Fibroblast of lung (primary cell): ENCODE results near the gene AKR1E2. TPM values are rescaled to one million over a fixed set of nuclear protein-coding genes. Genes with fewer than 3 reads are reported as not detected.

Source experiments
- DNase-seq, 2 donors: peaks; one replicate each; pipeline versions ENCODE4 v3.0.0 to v3.0.0-alpha.2; 2010; ENCODE audit warnings: low read depth in 2 of 2
- H2AFZ ChIP-seq: 2 replicates; pipeline ENCODE4 v1.5.1; 2012; ENCODE audit warnings: low read length, control low read depth, inconsistent platforms
- H3K27ac ChIP-seq: 2 replicates; pipeline ENCODE4 v1.5.1; 2011; ENCODE audit warnings: low read length, control low read depth; ENCODE audit not compliant: insufficient read depth
- H3K27me3 ChIP-seq: 2 replicates; pipeline ENCODE4 v1.5.1; 2011; ENCODE audit warnings: mild to moderate bottlenecking, low read length; ENCODE audit not compliant: control insufficient read depth, insufficient read depth
- H3K36me3 ChIP-seq: 2 replicates; pipeline ENCODE4 v1.5.1; 2011; ENCODE audit warnings: low read length; ENCODE audit not compliant: control insufficient read depth, insufficient read depth
- H3K4me1 ChIP-seq: 2 replicates; pipeline ENCODE4 v1.5.1; 2011; ENCODE audit warnings: low read length; ENCODE audit not compliant: control insufficient read depth, insufficient read depth; ENCODE audit errors: extremely low read depth
- H3K4me2 ChIP-seq: 2 replicates; pipeline ENCODE4 v1.5.1; 2011; ENCODE audit warnings: low read length, control low read depth; ENCODE audit not compliant: insufficient read depth; ENCODE audit errors: extremely low read depth
- H3K4me3 ChIP-seq, 4 experiments: fragments of 200-600 bp in 1 of 4; sonication (generic) in 1 of 4; replicated peaks in 1 of 4; 2 replicates each; pipeline ENCODE4 v1.5.1; 2011 to 2016; ENCODE audit warnings: low read length in 4 of 4, low read depth in 3 of 4, mild to moderate bottlenecking in 3 of 4, control low read depth in 2 of 4, inconsistent platforms in 1 of 4, mixed read lengths in 1 of 4; ENCODE audit not compliant: insufficient read depth in 1 of 4; ENCODE audit errors: control extremely low read depth in 1 of 4
- H3K79me2 ChIP-seq: 2 replicates; pipeline ENCODE4 v1.5.1; 2012; ENCODE audit warnings: mild to moderate bottlenecking, low read length, inconsistent platforms; ENCODE audit not compliant: control insufficient read depth, insufficient read depth
- H3K9ac ChIP-seq: 2 replicates; pipeline ENCODE4 v1.5.1; 2011; ENCODE audit warnings: mild to moderate bottlenecking, low read length, control low read depth; ENCODE audit not compliant: insufficient read depth
- H3K9me3 ChIP-seq: 2 replicates; pipeline ENCODE4 v1.5.1; 2012; ENCODE audit warnings: low read depth, low read length; ENCODE audit not compliant: control insufficient read depth, insufficient read depth
- H4K20me1 ChIP-seq: 2 replicates; pipeline ENCODE4 v1.5.1; 2011; ENCODE audit warnings: low read length; ENCODE audit not compliant: control insufficient read depth, insufficient read depth; ENCODE audit errors: extremely low read depth
- CTCF ChIP-seq, 2 donors: IDR thresholded peaks in 1 of 2; conservative IDR thresholded peaks in 1 of 2; 1 replicate in 1 of 2; 2 replicates in 1 of 2; pipeline ENCODE4 v1.5.1; 2011 to 2012; ENCODE audit warnings: low read length in 2 of 2, control low read depth in 1 of 2, inconsistent platforms in 1 of 2, low read depth in 1 of 2, mild to moderate bottlenecking in 1 of 2
- EZH2 ChIP-seq: IDR thresholded peaks from 2 replicates; pipeline ENCODE4 v1.5.1; 2012; ENCODE audit warnings: low read length, control low read depth, mild to moderate bottlenecking; ENCODE audit errors: missing control alignments
- polyA plus RNA-seq, 2 donors: library from polyadenylated mRNA; depleted of rRNA in 1 of 2; stranded (reverse) in 1 of 2; unstranded in 1 of 2; fragments of >200 nt; gene quantifications; 2 replicates each; pipeline ENCODE4 v1.2.1, GENCODE V29; 2011 to 2012; ENCODE audit warnings: missing spikeins in 1 of 2
- total RNA-seq: library from RNA; depleted of rRNA; stranded (reverse); fragments of >200 nt; gene quantifications from 2 replicates; pipeline ENCODE4 v1.2.1, GENCODE V29; 2014

AKR1E2 gene
- total and polyA plus RNA-seq, 2 donors (not counting 1 experiment from before 2014, with no cell fraction given): 2.2 to 11.7 TPM

- TF ChIP-seq EZH2 (no peak), CTCF (conservative IDR thresholded peaks at IDR 0.05 in 1 of 2, IDR thresholded peaks at IDR 0.05 in 1 of 2; ENCODE audit: low read depth in 1 of 2, low read length in 2 of 2) (no peak)
- H3K27me3 ChIP-seq: no peaks in the 10 kb centered on the region
- H3K9ac ChIP-seq: no peak overlapping the region
- H3K79me2 ChIP-seq: no peaks in the 10 kb centered on the region
- H3K4me2 ChIP-seq: no peak overlapping the region
- H3K9me3 ChIP-seq: no peaks in the 10 kb centered on the region
- no peak overlapping the region for H3K27ac ChIP-seq
- DNase-seq: no peak
- H3K4me1 ChIP-seq: no peaks in the 10 kb centered on the region
- no peaks in the 10 kb centered on the region for H4K20me1 ChIP-seq
- H3K4me3 ChIP-seq: no peak overlapping the region
- H3K36me3 ChIP-seq: no peaks in the 10 kb centered on the region
- H2AFZ ChIP-seq: no peak overlapping the region
These were observed 62.2 kb downstream of the AKR1E2 start for GRCh38 chr10:4888236-4888635.

- TF ChIP-seq CTCF (conservative IDR thresholded peaks at IDR 0.05 in 1 of 2, IDR thresholded peaks at IDR 0.05 in 1 of 2; ENCODE audit: low read depth in 1 of 2, low read length in 2 of 2): no peak
- no peak for TF ChIP-seq EZH2
- H3K79me2 ChIP-seq: no peaks in the 10 kb centered on the region
- no peak for DNase-seq
- no peaks in the 10 kb centered on the region for H4K20me1 ChIP-seq
- no peaks in the 10 kb centered on the region for H3K36me3 ChIP-seq
- no peaks in the 10 kb centered on the region for H3K9me3 ChIP-seq
- no peak overlapping the region for H2AFZ ChIP-seq
- H3K27me3 ChIP-seq: no peaks in the 10 kb centered on the region
- H3K27ac ChIP-seq: no peak overlapping the region
- no peak overlapping the region for H3K9ac ChIP-seq
- no peaks in the 10 kb centered on the region for H3K4me1 ChIP-seq
- H3K4me3 ChIP-seq: no peak overlapping the region
- H3K4me2 ChIP-seq: no peak overlapping the region
These were observed 64.0 kb downstream of the AKR1E2 start for GRCh38 chr10:4889959-4890358.

GRCh38 chr10:4892681-4893080 lies 66.7 kb downstream of the AKR1E2 start:
- Histone ChIP-seq H3K4me1 (no peaks in the 10 kb centered on the region), H2AFZ (no peak overlapping the region), H3K9me3 (no peaks in the 10 kb centered on the region), H3K79me2 (no peaks in the 10 kb centered on the region), H3K27ac (no peak overlapping the region), H3K27me3 (no peaks in the 10 kb centered on the region), H3K36me3 (no peaks in the 10 kb centered on the region), H4K20me1 (no peaks in the 10 kb centered on the region), H3K4me2 (no peak overlapping the region), H3K4me3 (no peak overlapping the region), H3K9ac (no peak overlapping the region)
- no peak for DNase-seq
- TF ChIP-seq CTCF (conservative IDR thresholded peaks at IDR 0.05 in 1 of 2, IDR thresholded peaks at IDR 0.05 in 1 of 2; ENCODE audit: low read depth in 1 of 2, low read length in 2 of 2) (no peak), EZH2 (no peak)
